Measurements from ENCODE around the gene KCTD14. TPM values are rescaled to one million over a fixed set of nuclear protein-coding genes. Genes with fewer than 3 reads are reported as not detected.
"Not testable (repeated sequence)": the region's sequence is repeated elsewhere in the genome, so short reads cannot be mapped to it uniquely, and the experiment has no call there.

Gene KCTD14
- total and polyA plus RNA-seq, 4 experiments from 2014 or later: 0.20 TPM; not detected in 3

- Mint-ChIP-seq H3K27ac (no peak overlapping the region), H3K9me3 (no peaks in the 10 kb centered on the region), H3K27me3 (peaks cover 12 to 23% of the 10 kb centered on the region in 2 donors), H3K4me3 (no peak overlapping the region), H3K36me3 (no peaks in the 10 kb centered on the region), H3K4me1 (peaks cover 0 to 5% (median under 1%) of the 10 kb centered on the region in 4 donors)
- no peak for DNase-seq
- Histone ChIP-seq H3K9me3 (ENCODE audit: control insufficient read depth in 1 of 2, low read length in 2 of 2) (no peaks in the 10 kb centered on the region), H3K36me3 (ENCODE audit: insufficient read depth, low read length) (no peaks in the 10 kb centered on the region), H3K27me3 (ENCODE audit: insufficient read depth, low read length) (peaks cover 3% of the 10 kb centered on the region), H3K27ac (ENCODE audit: low read depth, low read length) (no peak overlapping the region), H3K4me3 (ENCODE audit: low read length in 2 of 2) (no peak overlapping the region), H3K4me1 (ENCODE audit: insufficient read depth, low read length) (no peaks in the 10 kb centered on the region)
- intact Hi-C loops (cut with micrococcal nuclease): no loop called here
- ChIA-PET CTCF (ENCODE audit: partially characterized antibody) (interaction anchor here (1.2 kb wide), 1 partner anchor 25 kb away, joined by 3 read pairs; no protein-coding TSS in a partner anchor), POLR2A (ENCODE audit: partially characterized antibody) (no interaction called here)
Observed at GRCh38 chr11:78021611-78022010, 1.5 kb downstream of the KCTD14 start.

DNA sequence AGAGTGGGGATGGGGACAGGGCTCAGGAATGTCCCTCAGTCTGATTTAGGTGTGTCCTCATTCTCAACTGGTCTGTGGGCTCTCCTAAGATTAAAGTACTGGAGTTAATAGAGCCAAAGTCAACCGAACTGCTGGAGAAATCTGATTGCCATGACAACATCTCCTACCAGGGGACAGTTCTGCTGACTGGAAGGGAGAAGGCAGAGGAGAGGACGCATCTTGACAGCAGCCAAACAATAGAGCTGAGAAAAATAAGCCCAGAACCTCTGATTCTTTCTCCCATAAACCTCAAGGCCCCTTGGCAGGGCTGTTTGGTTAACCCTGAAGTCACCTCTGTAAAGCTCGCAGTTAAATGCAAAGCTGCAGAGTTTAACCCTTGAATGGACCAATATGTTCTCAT, 2.8 kb downstream of the KCTD14 start:
- H3K27ac ChIP-seq (ENCODE audit: low read depth, low read length): no peak overlapping the region
- Mint-ChIP-seq H3K4me3 (no peak overlapping the region), H3K36me3 (no peaks in the 10 kb centered on the region), H3K27me3 (peaks cover 12 to 25% of the 10 kb centered on the region in 2 donors), H3K4me1 (peaks cover 0 to 5% (median under 1%) of the 10 kb centered on the region in 4 donors), H3K9me3 (no peaks in the 10 kb centered on the region), H3K27ac (peak overlapping the region in 1 of 7 donors; percentile 9)
- intact Hi-C loops (cut with micrococcal nuclease): no loop called here
- H3K9me3 ChIP-seq (ENCODE audit: control insufficient read depth in 1 of 2, low read length in 2 of 2): no peaks in the 10 kb centered on the region
- no peak for DNase-seq
- H3K4me3 ChIP-seq (ENCODE audit: low read length in 2 of 2): no peak overlapping the region
- H3K36me3 ChIP-seq (ENCODE audit: insufficient read depth, low read length): no peaks in the 10 kb centered on the region
- CTCF ChIA-PET (ENCODE audit: partially characterized antibody): interaction anchor here (0.8 to 1.5 kb wide), 2 partner anchors 21 to 25 kb away, joined by 3 to 5 read pairs; no protein-coding TSS in a partner anchor
- POLR2A ChIA-PET (ENCODE audit: partially characterized antibody): no interaction called here
- no peaks in the 10 kb centered on the region for H3K4me1 ChIP-seq (ENCODE audit: insufficient read depth, low read length)
- peaks cover 3% of the 10 kb centered on the region for H3K27me3 ChIP-seq (ENCODE audit: insufficient read depth, low read length)

GRCh38 chr11:78019808-78020207, 3.3 kb downstream of the KCTD14 start:
- Mint-ChIP-seq H3K27me3 (peaks cover 12 to 25% of the 10 kb centered on the region in 2 donors), H3K27ac (peak overlapping the region in 1 of 7 donors; percentile 36), H3K4me1 (peaks cover 0 to 5% (median under 1%) of the 10 kb centered on the region in 4 donors), H3K36me3 (no peaks in the 10 kb centered on the region), H3K4me3 (no peak overlapping the region), H3K9me3 (no peaks in the 10 kb centered on the region)
- ChIA-PET CTCF (ENCODE audit: partially characterized antibody) (interaction anchor here (1.5 kb wide), 1 partner anchor 26 kb away, joined by 5 read pairs; no protein-coding TSS in a partner anchor), POLR2A (ENCODE audit: partially characterized antibody) (no interaction called here)
- Histone ChIP-seq H3K4me3 (ENCODE audit: low read length in 2 of 2) (no peak overlapping the region), H3K27ac (ENCODE audit: low read depth, low read length) (no peak overlapping the region), H3K27me3 (ENCODE audit: insufficient read depth, low read length) (peaks cover 3% of the 10 kb centered on the region), H3K4me1 (ENCODE audit: insufficient read depth, low read length) (no peaks in the 10 kb centered on the region), H3K36me3 (ENCODE audit: insufficient read depth, low read length) (no peaks in the 10 kb centered on the region), H3K9me3 (ENCODE audit: control insufficient read depth in 1 of 2, low read length in 2 of 2) (no peaks in the 10 kb centered on the region)
- intact Hi-C loops (cut with micrococcal nuclease): no loop called here
- DNase-seq: no peak

DNA sequence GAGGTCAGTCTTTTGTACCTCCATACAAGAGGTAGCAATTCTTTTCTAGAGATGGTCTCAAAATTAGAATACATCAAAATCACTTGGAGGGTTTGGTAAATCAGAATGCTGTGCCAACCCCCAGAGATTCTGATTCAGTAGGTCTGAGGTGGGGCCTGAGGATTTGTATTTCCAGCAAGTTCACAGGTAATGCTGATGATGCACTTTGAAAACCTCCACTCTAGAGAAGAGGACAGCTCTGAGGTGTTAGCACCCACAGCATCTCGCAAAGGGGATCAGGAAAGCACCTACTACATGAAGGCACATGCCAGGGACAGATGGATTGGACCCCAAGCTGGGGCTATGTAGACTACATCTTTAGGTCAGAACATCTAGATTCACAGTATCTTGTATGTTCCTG, 7.2 kb downstream of the KCTD14 start:
- DNase-seq: no peak
- H3K4me1 Mint-ChIP-seq: no peaks in the 10 kb centered on the region
- H3K36me3 ChIP-seq (ENCODE audit: insufficient read depth, low read length): no peaks in the 10 kb centered on the region
- intact Hi-C loops (cut with micrococcal nuclease): no loop called here
- H3K27ac ChIP-seq (ENCODE audit: low read depth, low read length): no peak overlapping the region
- no peak overlapping the region for H3K4me3 Mint-ChIP-seq
- H3K27ac Mint-ChIP-seq: no peak overlapping the region
- H3K27me3 ChIP-seq (ENCODE audit: insufficient read depth, low read length): no peaks in the 10 kb centered on the region
- ChIA-PET POLR2A (ENCODE audit: partially characterized antibody) (no interaction called here), CTCF (ENCODE audit: partially characterized antibody) (interaction anchor here (1.0 kb wide), 1 partner anchor 19 kb away, joined by 3 read pairs; no protein-coding TSS in a partner anchor)
- H3K9me3 Mint-ChIP-seq: no peaks in the 10 kb centered on the region
- no peak overlapping the region for H3K4me3 ChIP-seq (ENCODE audit: low read length in 2 of 2)
- no peaks in the 10 kb centered on the region for H3K9me3 ChIP-seq (ENCODE audit: control insufficient read depth in 1 of 2, low read length in 2 of 2)
- no peaks in the 10 kb centered on the region for H3K4me1 ChIP-seq (ENCODE audit: insufficient read depth, low read length)
- H3K27me3 Mint-ChIP-seq: peaks cover 0 to 9% of the 10 kb centered on the region in 2 donors
- H3K36me3 Mint-ChIP-seq: no peaks in the 10 kb centered on the region

GRCh38 chr11:78014937-78015520, 8.0 kb downstream of the KCTD14 start:
- CTCF ChIA-PET (ENCODE audit: partially characterized antibody); H3K4me3 ChIP-seq (ENCODE audit: low read length in 2 of 2); H3K9me3 Mint-ChIP-seq; H3K4me3 Mint-ChIP-seq; DNase-seq; H3K4me1 ChIP-seq (ENCODE audit: insufficient read depth, low read length); H3K4me1 Mint-ChIP-seq; H3K36me3 Mint-ChIP-seq; H3K27me3 ChIP-seq (ENCODE audit: insufficient read depth, low read length); POLR2A ChIA-PET (ENCODE audit: partially characterized antibody); H3K27ac Mint-ChIP-seq; H3K27ac ChIP-seq (ENCODE audit: low read depth, low read length); H3K9me3 ChIP-seq (ENCODE audit: control insufficient read depth in 1 of 2, low read length in 2 of 2); intact Hi-C loops (cut with micrococcal nuclease); H3K36me3 ChIP-seq (ENCODE audit: insufficient read depth, low read length): not testable (repeated sequence)
- H3K27me3 Mint-ChIP-seq: peaks cover 0 to 11% of the 10 kb centered on the region in 2 donors

DNA sequence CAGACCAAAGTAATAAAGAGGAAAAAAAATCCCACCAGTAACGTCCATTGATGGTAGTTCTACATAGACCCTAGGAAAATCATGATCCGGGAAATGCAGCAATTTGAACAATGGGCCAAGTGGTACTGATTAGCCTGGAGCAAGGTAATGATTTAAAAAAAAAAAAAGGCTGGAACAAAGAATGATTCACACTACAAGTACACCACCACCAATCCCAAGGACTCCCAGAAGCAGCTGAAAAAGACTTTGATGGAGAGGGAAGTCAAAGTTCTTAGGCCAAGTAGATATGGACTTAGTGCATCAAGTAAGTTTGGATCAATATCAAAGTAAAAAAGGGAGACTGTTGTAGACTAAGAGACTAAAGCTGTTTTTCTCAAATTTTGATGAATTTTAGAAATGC, 11.8 kb downstream of the KCTD14 start:
- H3K27me3 ChIP-seq (ENCODE audit: insufficient read depth, low read length): no peaks in the 10 kb centered on the region
- no peak overlapping the region for H3K27ac ChIP-seq (ENCODE audit: low read depth, low read length)
- H3K4me3 ChIP-seq (ENCODE audit: low read length in 2 of 2): no peak overlapping the region
- CTCF ChIA-PET (ENCODE audit: partially characterized antibody): no interaction called here
- Mint-ChIP-seq H3K36me3 (no peaks in the 10 kb centered on the region), H3K9me3 (no peaks in the 10 kb centered on the region), H3K27me3 (peaks cover 0 to 4% of the 10 kb centered on the region in 2 donors), H3K27ac (no peak overlapping the region), H3K4me3 (no peak overlapping the region), H3K4me1 (no peaks in the 10 kb centered on the region)
- intact Hi-C loops (cut with micrococcal nuclease): no loop called here
- no peak for DNase-seq
- POLR2A ChIA-PET (ENCODE audit: partially characterized antibody): no interaction called here
- H3K36me3 ChIP-seq (ENCODE audit: insufficient read depth, low read length): no peaks in the 10 kb centered on the region
- no peaks in the 10 kb centered on the region for H3K9me3 ChIP-seq (ENCODE audit: control insufficient read depth in 1 of 2, low read length in 2 of 2)
- no peaks in the 10 kb centered on the region for H3K4me1 ChIP-seq (ENCODE audit: insufficient read depth, low read length)

- intact Hi-C loops (cut with micrococcal nuclease): no loop called here
Observed at GRCh38 chr11:78010755-78011154, 12.3 kb downstream of the KCTD14 start.

More at GRCh38 chr11:78010755-78011154, 12.3 kb downstream of the KCTD14 start:
- no peaks in the 10 kb centered on the region for H3K36me3 ChIP-seq (ENCODE audit: insufficient read depth, low read length)
- no peaks in the 10 kb centered on the region for H3K4me1 Mint-ChIP-seq
- H3K27ac ChIP-seq (ENCODE audit: low read depth, low read length): no peak overlapping the region
- ChIA-PET CTCF (ENCODE audit: partially characterized antibody) (no interaction called here), POLR2A (ENCODE audit: partially characterized antibody) (no interaction called here)
- no peaks in the 10 kb centered on the region for H3K9me3 ChIP-seq (ENCODE audit: control insufficient read depth in 1 of 2, low read length in 2 of 2)
- no peaks in the 10 kb centered on the region for H3K9me3 Mint-ChIP-seq
- no peaks in the 10 kb centered on the region for H3K4me1 ChIP-seq (ENCODE audit: insufficient read depth, low read length)
- no peaks in the 10 kb centered on the region for H3K27me3 ChIP-seq (ENCODE audit: insufficient read depth, low read length)
- H3K4me3 Mint-ChIP-seq: no peak overlapping the region
- no peaks in the 10 kb centered on the region for H3K36me3 Mint-ChIP-seq
- peaks cover 0 to 4% of the 10 kb centered on the region in 2 donors for H3K27me3 Mint-ChIP-seq
- H3K27ac Mint-ChIP-seq: no peak overlapping the region
- no peak overlapping the region for H3K4me3 ChIP-seq (ENCODE audit: low read length in 2 of 2)
- no peak for DNase-seq
